Keratinocyte (primary cell): ENCODE results near the gene CSF3R. TPM values are rescaled to one million over a fixed set of nuclear protein-coding genes. Genes with fewer than 3 reads are reported as not detected.
A peak's percentile ranks its signal among the peaks of the same experiment; 100 is the strongest.

Experiments
- DNase-seq: peaks from one replicate; pipeline ENCODE4 v3.0.0-alpha.2; 2011; ENCODE audit warnings: low read depth, missing footprints, low spot score
- FAIRE-seq: peaks from 2 replicates; lab custom pipeline; 2011; peaks lifted over from hg19 to GRCh38; lab: Jason Lieb, UNC
- H2AFZ ChIP-seq: 2 replicates; pipeline ENCODE4 v1.6.0; 2012; ENCODE audit warnings: low read length, control low read depth, inconsistent platforms; ENCODE audit not compliant: control insufficient read depth
- H3K27ac ChIP-seq: 2 replicates; pipeline ENCODE4 v1.5.1; 2011; ENCODE audit warnings: low read length; ENCODE audit not compliant: control insufficient read depth, insufficient read depth
- H3K27me3 ChIP-seq: 3 replicates; pipeline ENCODE4 v1.6.0; 2011; ENCODE audit warnings: low read length; ENCODE audit not compliant: control insufficient read depth, insufficient read depth; ENCODE audit errors: extremely low read depth
- H3K36me3 ChIP-seq, 2 experiments: 2 replicates in 1 of 2; 3 replicates in 1 of 2; pipeline ENCODE4 v1.5.1; 2011; ENCODE audit warnings: low read length in 2 of 2, mild to moderate bottlenecking in 1 of 2; ENCODE audit not compliant: control insufficient read depth in 2 of 2, insufficient read depth in 2 of 2; ENCODE audit errors: extremely low read depth in 1 of 2
- H3K4me1 ChIP-seq: 3 replicates; pipeline ENCODE4 v1.5.1; 2011; ENCODE audit warnings: low read length; ENCODE audit not compliant: control insufficient read depth, insufficient read depth; ENCODE audit errors: extremely low read depth
- H3K4me2 ChIP-seq: 3 replicates; pipeline ENCODE4 v1.6.0; 2011; ENCODE audit warnings: low read depth, low read length; ENCODE audit not compliant: control insufficient read depth, insufficient read depth; ENCODE audit errors: extremely low read depth
- H3K4me3 ChIP-seq, 3 experiments: fragments of 200-600 bp in 1 of 3; sonication (generic) in 1 of 3; 2 replicates in 2 of 3; 3 replicates in 1 of 3; pipeline ENCODE4 v1.5.1; 2011 to 2016; ENCODE audit warnings: low read length in 3 of 3, mild to moderate bottlenecking in 3 of 3, control low read depth in 2 of 3, inconsistent platforms in 1 of 3, low read depth in 1 of 3, mixed read lengths in 1 of 3, mixed run types in 1 of 3, moderate library complexity in 1 of 3; ENCODE audit not compliant: control insufficient read depth in 2 of 3, insufficient read depth in 2 of 3; ENCODE audit errors: extremely low read depth in 1 of 3
- H3K79me2 ChIP-seq: 2 replicates; pipeline ENCODE4 v1.6.0; 2012; ENCODE audit warnings: low read length; ENCODE audit not compliant: control insufficient read depth, insufficient read depth
- H3K9ac ChIP-seq: 3 replicates; pipeline ENCODE4 v1.6.0; 2011; ENCODE audit warnings: low read length; ENCODE audit not compliant: control insufficient read depth, insufficient read depth; ENCODE audit errors: extremely low read depth
- H3K9me1 ChIP-seq: 3 replicates; pipeline ENCODE4 v1.6.0; 2011; ENCODE audit warnings: low read length; ENCODE audit not compliant: control insufficient read depth, insufficient read depth; ENCODE audit errors: extremely low read depth
- H3K9me3 ChIP-seq: 2 replicates; pipeline ENCODE4 v1.5.1; 2012; ENCODE audit warnings: low read depth, low read length; ENCODE audit not compliant: control insufficient read depth
- H4K20me1 ChIP-seq: 3 replicates; pipeline ENCODE4 v1.6.0; 2011; ENCODE audit warnings: low read length; ENCODE audit not compliant: control insufficient read depth, insufficient read depth; ENCODE audit errors: extremely low read depth
- CTCF ChIP-seq, 3 experiments: IDR thresholded peaks in 1 of 3; conservative IDR thresholded peaks in 1 of 3; optimal IDR thresholded peaks in 1 of 3; 2 replicates in 2 of 3; 3 replicates in 1 of 3; pipeline versions ENCODE3 to v1.5.1; 2011; ENCODE audit warnings: low read length in 3 of 3, mild to moderate bottlenecking in 3 of 3, moderate library complexity in 2 of 3, control low read depth in 1 of 3, inconsistent platforms in 1 of 3; ENCODE audit not compliant: insufficient read depth in 2 of 3; ENCODE audit errors: extremely low read depth in 1 of 3
- EZH2 ChIP-seq: IDR thresholded peaks from one replicate; pipeline ENCODE4 v1.6.1; 2012; ENCODE audit warnings: inconsistent platforms, mild to moderate bottlenecking, low read length, moderate library complexity
- dilution Hi-C: fragments of 300-500 bp; cut with MboI; formaldehyde crosslinking; loops from one replicate; pipeline ENCODE4 v1.7.0; 2020; ENCODE audit warnings: low sequenced_read_pairs; ENCODE audit not compliant: extremely low pct_ligation_motif_present
- polyA plus RNA-seq, 5 experiments: library from polyadenylated mRNA; depleted of rRNA in 3 of 5; stranded (reverse) in 3 of 5; stranded (forward) in 1 of 5; unstranded in 1 of 5; fragments of >200 nt; gene quantifications; 1 replicate in 1 of 5; 2 replicates in 3 of 5; 3 replicates in 1 of 5; pipeline versions ENCODE4 v1.2.1 to v1.2.3, GENCODE V29; 2011 to 2012; ENCODE audit warnings: missing spikeins in 2 of 5, low read depth in 1 of 5, low replicate concordance in 1 of 5

CSF3R gene
- polyA plus RNA-seq, 1 donor (not counting 4 experiments of a cell fraction or from before 2014, with no cell fraction given), result not detected

DNA sequence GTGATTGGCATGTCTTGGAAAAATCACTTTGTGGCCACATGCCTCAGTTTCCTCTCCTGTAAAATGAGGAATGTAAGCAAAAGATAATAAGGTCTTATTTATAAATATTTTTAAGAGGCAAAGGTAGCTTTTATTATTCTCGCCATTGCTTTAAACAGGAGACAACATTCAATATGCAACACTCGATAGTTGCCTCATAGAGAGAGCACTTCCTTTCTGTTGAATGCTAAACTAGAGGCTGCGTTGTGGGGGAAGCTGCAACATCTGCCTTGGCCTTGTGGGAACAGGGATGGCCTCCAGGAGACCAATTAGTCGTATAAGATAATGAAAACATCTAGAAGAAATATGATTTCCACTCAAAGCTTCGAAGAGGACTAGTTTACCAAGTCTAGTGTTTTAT is 36.0 kb downstream of the CSF3R start:
- Histone ChIP-seq H3K4me2 (no peak overlapping the region), H3K9me3 (no peaks in the 10 kb centered on the region), H3K9ac (no peak overlapping the region), H3K27me3 (no peaks in the 10 kb centered on the region), H3K4me3 (no peak overlapping the region), H2AFZ (no peak overlapping the region), H3K27ac (no peak overlapping the region), H3K79me2 (no peaks in the 10 kb centered on the region), H3K4me1 (peaks cover 18% of the 10 kb centered on the region), H4K20me1 (no peaks in the 10 kb centered on the region), H3K9me1 (no peaks in the 10 kb centered on the region), H3K36me3 (no peaks in the 10 kb centered on the region)
- TF ChIP-seq CTCF (optimal IDR thresholded peaks at IDR 0.05 in 1 of 3, IDR thresholded peaks at IDR 0.05 in 1 of 3, conservative IDR thresholded peaks at IDR 0.05 in 1 of 3; ENCODE audit: extremely low read depth in 1 of 3, insufficient read depth in 2 of 3, low read length in 3 of 3) (no peak), EZH2 (no peak)
- dilution Hi-C loops, result no loop called here
- FAIRE-seq (no peak), DNase-seq (no peak)

- H3K9me3 ChIP-seq, result no peaks in the 10 kb centered on the region
- H3K36me3 ChIP-seq, result no peaks in the 10 kb centered on the region
- no peak overlapping the region for H3K4me2 ChIP-seq
- H3K9ac ChIP-seq, result no peak overlapping the region
- H3K9me1 ChIP-seq, result no peaks in the 10 kb centered on the region
- no peak overlapping the region for H3K4me3 ChIP-seq
- no peaks in the 10 kb centered on the region for H4K20me1 ChIP-seq
- dilution Hi-C loops, result no loop called here
- peaks cover 18% of the 10 kb centered on the region for H3K4me1 ChIP-seq
- no peak overlapping the region for H2AFZ ChIP-seq
- H3K27me3 ChIP-seq, result no peaks in the 10 kb centered on the region
- H3K27ac ChIP-seq, result no peak overlapping the region
- DNase-seq (no peak), FAIRE-seq (no peak)
- no peaks in the 10 kb centered on the region for H3K79me2 ChIP-seq
- TF ChIP-seq EZH2, result no peak
- peak in 2 of 3 experiments; percentile 4 to 29 for TF ChIP-seq CTCF (optimal IDR thresholded peaks at IDR 0.05 in 1 of 3, IDR thresholded peaks at IDR 0.05 in 1 of 3, conservative IDR thresholded peaks at IDR 0.05 in 1 of 3; ENCODE audit: extremely low read depth in 1 of 3, insufficient read depth in 2 of 3, low read length in 3 of 3)
These were observed 36.4 kb downstream of the CSF3R start for GRCh38 chr1:36446271-36446670.
